Stimulated activated CD4-positive, alpha-beta T cell treated with anti-CD3 and anti-CD28 coated beads, Interleukin-2, amount 100 ng/mL, for 4 hours (primary cell): ENCODE measurements around the gene SLC8B1.

Experiments
- DNase-seq: peaks from one replicate; pipeline ENCODE4 v3.0.0-alpha.2; 2020; ENCODE audit warnings: low read depth

The SLC8B1 gene

GRCh38 chr12:113318900-113319628, 15.8 kb downstream of the SLC8B1 start:
- no peak for DNase-seq

DNA sequence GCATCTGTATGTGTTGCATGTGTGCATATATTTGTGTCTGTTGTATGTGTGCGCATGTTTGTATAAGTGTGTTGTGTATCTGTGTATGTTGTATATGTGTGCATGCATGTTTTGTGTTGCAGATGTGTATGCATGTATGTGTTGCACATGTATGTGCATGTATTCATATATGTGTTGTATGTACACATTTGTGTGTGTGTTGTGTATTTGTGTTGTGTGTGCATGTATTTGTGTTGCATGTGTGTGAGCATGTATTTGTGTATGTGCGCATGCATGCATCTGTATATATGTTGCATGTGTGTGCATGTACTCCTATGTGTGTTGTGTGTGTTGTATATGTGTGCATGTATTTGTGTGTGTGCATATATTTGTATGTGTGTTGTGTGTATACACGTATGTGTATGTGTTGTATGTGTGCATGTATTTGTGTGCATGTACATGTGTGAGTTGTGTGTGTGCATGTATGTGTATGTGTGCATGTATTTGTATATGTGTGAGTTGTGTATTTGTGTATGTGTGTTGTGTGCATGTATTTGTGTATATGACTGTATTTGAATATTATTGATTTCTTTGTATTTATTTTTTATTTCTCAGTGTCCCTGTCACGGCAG, 16.8 kb downstream of the SLC8B1 start:
- DNase-seq, result no peak

- DNase-seq, result no peak
These were observed 17.8 kb downstream of the SLC8B1 start for GRCh38 chr12:113317122-113317521.

GRCh38 chr12:113316155-113316554, 18.8 kb downstream of the SLC8B1 start:
- DNase-seq, result no peak

- DNase-seq, result no peak
These were observed 19.6 kb downstream of the SLC8B1 start for GRCh38 chr12:113315358-113315757.

- no peak for DNase-seq
These were observed 20.8 kb downstream of the SLC8B1 start for GRCh38 chr12:113314121-113314529.

DNA sequence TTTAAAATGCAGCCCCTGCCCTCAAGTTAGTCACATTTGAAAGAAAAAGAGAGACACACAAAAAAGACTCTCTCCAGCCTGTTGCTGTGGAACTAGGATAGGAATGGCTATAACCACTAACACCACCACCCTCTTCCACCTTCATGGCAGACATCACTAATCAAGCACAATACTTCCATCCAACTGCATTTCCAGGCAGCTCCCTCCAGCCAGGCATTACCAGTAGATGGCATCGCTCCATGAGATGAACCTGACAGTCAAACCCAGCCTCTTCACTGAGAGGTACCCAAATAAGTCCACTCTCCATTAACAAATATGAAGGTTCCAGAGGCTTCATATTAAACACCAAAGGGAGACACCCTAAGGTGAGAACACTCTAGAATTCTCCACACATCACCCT, 24.4 kb downstream of the SLC8B1 start:
- DNase-seq, result no peak

- no peak for DNase-seq
These were observed 28.5 kb downstream of the SLC8B1 start for GRCh38 chr12:113306382-113306781.

GRCh38 chr12:113305281-113305856, 29.5 kb downstream of the SLC8B1 start:
- DNase-seq, result no peak

GRCh38 chr12:113302886-113303640, 31.8 kb downstream of the SLC8B1 start:
- no peak for DNase-seq

DNA sequence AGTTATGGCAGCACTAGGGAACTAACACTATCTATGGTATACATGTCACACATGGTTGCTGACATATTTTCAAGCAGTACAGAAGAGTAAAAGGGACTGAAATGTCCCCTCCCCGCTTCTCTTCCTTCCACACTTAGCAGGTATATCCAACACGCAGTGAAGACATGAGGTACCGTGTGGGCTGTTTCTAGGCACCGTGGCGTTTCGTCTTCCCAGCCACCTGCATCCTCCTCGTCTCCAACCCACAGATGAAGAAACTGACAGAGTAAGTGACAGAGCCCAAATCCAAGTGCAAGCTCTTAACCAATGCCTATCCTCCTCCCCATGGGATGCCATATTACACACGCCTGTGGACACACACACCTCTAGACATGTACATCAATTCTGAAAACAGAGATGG, 32.4 kb downstream of the SLC8B1 start:
- no peak for DNase-seq

DNA sequence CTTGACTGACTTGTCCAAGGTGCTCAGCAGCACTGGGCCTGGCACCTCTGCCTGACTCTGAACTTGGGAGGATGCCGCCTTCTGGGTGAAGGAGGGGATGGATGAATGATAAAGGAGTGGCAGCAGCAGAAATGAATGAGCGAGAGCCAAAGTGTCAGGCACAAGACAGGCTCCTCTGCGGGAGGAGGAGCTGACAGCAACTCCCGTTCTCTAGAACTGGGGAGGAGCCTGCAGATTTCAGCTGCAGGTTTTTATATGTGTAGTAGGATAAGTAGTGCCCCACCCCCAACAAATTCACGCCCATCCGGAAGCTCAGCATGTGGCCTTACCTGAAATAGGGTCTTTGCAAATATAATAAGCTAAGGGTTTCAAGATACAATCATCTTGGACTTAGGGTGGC, 33.1 kb downstream of the SLC8B1 start:
- DNase-seq, result no peak

GRCh38 chr12:113299619-113300237, 35.2 kb downstream of the SLC8B1 start:
- no peak for DNase-seq

GRCh38 chr12:113298861-113299545, 35.9 kb downstream of the SLC8B1 start:
- DNase-seq, result no peak

- no peak for DNase-seq
These were observed 36.5 kb downstream of the SLC8B1 start for GRCh38 chr12:113298472-113298817.

GRCh38 chr12:113297621-113298471, 37.1 kb downstream of the SLC8B1 start:
- DNase-seq, result no peak

DNA sequence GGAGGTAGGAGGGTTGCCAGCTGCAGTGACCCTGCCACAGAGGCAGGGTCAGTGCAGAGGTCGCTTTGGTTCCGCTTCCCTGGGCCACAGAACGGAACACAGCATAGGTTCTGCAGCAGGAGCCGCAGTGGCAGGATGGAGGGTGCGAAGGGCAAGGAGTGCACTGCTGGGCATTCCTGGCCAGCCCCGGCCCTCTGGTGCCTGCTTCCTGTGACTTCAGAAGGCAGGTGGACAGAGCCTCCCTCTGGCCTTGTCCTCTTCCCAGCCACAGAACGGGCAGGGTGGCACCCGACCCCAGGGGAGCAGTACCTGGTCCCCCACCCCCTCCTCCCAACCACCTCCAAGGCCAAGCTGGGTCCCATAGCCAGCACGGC, 37.7 kb downstream of the SLC8B1 start:
- no peak for DNase-seq

DNA sequence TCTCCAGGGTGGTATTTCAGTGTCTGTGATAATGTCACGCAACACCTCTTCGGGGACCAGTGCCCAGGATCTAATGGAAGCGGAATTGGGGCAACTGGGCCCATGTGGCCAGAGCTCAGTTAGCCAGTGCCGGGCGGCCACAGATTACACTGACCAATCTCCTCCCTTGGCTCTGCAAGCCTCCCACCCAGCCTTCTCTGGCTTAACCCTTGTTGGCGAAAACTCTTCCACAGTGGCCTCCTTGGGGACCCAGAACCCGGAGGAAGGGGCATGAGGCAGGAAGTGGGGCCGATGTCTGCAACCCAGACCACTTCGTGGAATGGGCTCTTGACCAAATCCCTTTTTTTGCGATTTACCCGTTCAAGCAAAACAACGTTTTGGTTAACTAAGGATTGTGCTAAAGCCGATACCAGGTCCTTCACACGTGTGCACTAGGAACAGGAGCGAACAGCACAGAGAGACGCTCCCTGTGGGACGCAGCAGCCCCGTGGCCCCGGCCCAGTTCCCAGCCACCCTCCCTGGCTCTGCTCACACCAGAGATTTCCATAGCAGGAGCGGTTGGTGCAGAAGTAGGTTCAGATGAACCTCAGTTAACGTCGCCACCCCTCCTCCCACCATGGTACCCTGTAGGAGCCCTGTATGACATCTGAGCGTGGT, 38.2 kb downstream of the SLC8B1 start:
- DNase-seq, result no peak

- DNase-seq, result no peak
These were observed 38.9 kb downstream of the SLC8B1 start for GRCh38 chr12:113295886-113296556.

- no peak for DNase-seq
These were observed 41.8 kb downstream of the SLC8B1 start for GRCh38 chr12:113293100-113293499.
